GM13976 (cell line): ENCODE data around the gene NUDT13.

Experiments
- DNase-seq: peaks from one replicate; pipeline ENCODE4 v3.0.0; 2012; ENCODE audit warnings: low spot score
- in situ Hi-C: fragments of 300-500 bp; cut with MboI; formaldehyde crosslinking; loops from one replicate; pipeline ENCODE4 v1.12.0; 2022; ENCODE audit warnings: low sequenced_read_pairs, mixed read lengths, inconsistent platforms; ENCODE audit not compliant: unreplicated experiment
- TF ChIP-seq, protein P1 (sequence below): IDR thresholded peaks from 2 replicates; pipeline ENCODE4 v1.5.1; 2012; ENCODE audit warnings: borderline replicate concordance, mild to moderate bottlenecking; ENCODE audit not compliant: insufficient read depth; ENCODE audit errors: extremely low read depth, missing control alignments, control extremely low read depth

Gene NUDT13

GRCh38 chr10:73161079-73161478 is 50.8 kb downstream of the NUDT13 start:
- in situ Hi-C loops: loop anchor here (25.0 kb wide), 1 partner anchor 799 kb away; the partner anchor contains the start of gene DNAJB12
- TF ChIP-seq, protein P1, sequence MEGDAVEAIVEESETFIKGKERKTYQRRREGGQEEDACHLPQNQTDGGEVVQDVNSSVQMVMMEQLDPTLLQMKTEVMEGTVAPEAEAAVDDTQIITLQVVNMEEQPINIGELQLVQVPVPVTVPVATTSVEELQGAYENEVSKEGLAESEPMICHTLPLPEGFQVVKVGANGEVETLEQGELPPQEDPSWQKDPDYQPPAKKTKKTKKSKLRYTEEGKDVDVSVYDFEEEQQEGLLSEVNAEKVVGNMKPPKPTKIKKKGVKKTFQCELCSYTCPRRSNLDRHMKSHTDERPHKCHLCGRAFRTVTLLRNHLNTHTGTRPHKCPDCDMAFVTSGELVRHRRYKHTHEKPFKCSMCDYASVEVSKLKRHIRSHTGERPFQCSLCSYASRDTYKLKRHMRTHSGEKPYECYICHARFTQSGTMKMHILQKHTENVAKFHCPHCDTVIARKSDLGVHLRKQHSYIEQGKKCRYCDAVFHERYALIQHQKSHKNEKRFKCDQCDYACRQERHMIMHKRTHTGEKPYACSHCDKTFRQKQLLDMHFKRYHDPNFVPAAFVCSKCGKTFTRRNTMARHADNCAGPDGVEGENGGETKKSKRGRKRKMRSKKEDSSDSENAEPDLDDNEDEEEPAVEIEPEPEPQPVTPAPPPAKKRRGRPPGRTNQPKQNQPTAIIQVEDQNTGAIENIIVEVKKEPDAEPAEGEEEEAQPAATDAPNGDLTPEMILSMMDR: no peak
- DNase-seq: no peak

GRCh38 chr10:73161662-73162061 is 51.4 kb downstream of the NUDT13 start:
- in situ Hi-C loops: loop anchor here (25.0 kb wide), 1 partner anchor 799 kb away; the partner anchor contains the start of gene DNAJB12
- no peak for DNase-seq
- TF ChIP-seq, protein P1: no peak

DNA sequence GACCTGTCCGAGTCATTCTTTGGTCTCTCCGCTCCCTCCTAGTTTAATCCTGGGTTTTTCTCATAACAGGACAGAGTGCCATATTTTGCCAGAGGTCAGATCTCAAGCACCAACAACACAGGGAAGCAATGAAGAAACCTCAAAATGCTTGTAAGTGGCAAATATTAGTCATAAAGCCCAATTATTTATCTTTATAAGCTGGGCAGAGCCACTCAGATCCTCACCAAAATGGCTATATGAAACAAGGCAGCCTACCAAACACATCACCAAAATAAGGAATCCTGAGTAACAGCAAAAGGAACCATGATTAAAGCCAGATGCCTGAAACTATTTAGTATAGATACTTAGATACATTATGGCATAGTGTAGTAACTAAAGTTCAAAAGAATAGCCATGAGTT is 52.8 kb downstream of the NUDT13 start:
- no peak for DNase-seq
- in situ Hi-C loops: loop anchor here (25.0 kb wide), 1 partner anchor 801 kb away; the partner anchor contains the start of gene DNAJB12
- TF ChIP-seq, protein P1: no peak

- TF ChIP-seq, protein P1: no peak
- no peak for DNase-seq
- in situ Hi-C loops: loop anchor here (25.0 kb wide), 1 partner anchor 805 kb away; the partner anchor contains the start of gene DNAJB12
These were observed 56.7 kb downstream of the NUDT13 start for GRCh38 chr10:73166972-73167371.

DNA sequence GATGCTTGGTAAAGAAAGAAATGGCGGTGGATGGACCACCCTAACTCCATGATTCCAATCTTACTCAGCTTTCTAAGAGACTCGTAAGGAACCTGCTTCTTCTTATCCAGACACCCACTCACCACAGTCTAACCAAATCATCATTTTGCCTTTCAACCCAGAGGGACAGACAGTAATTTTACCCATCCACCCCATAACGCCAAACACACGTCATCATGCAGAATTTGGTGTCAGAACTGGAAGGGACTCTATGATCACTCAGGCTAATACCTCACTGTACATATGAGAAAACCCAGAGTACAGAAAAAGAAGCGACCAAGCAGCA is 57.2 kb downstream of the NUDT13 start:
- in situ Hi-C loops: loop anchor here (25.0 kb wide), 1 partner anchor 805 kb away; the partner anchor contains the start of gene DNAJB12
- TF ChIP-seq, protein P1: no peak
- DNase-seq: no peak

DNA sequence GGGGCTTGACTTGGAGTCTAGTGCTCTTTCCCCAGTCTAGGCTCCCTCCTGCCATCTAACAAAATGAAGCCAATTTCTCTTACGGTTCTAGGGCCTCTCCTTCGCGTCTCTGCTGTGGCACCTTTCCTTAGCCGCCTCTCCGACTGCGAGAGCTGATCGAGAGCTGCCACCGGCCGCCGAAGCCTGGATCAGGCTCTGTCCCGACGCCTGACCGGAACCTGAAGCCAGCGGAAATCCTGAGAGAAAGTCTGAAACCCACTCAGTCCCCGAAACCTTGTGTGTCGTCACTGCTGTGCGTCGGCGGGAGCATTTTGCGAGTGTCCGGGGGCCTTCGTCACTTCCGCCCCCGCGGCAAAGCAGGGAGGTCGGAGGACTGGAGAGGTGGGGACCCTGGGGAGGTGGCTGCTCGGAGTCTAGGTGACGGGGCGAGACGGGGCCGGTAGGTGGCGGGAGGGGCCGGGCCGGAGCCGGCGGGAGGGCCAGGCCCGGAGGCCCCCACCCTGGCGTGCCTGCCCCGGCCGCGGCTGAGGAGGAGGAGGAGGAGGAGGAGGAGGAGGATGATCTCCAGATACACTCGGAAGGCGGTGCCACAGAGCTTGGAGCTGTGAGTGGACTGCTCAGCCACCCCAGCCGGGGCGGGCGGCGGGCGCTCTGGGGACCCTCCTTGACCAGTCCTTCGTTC is 57.7 kb downstream of the NUDT13 start, which contains the start of the genes ECD and FAM149B1:
ECD (minus strand) TSS at position 226 of the 682 bp plus-strand sequence. CDS start 4,071 bp downstream, outside the sequence.
FAM149B1 (plus strand) TSS at position 337 of the 682 bp plus-strand sequence; CDS start at position 558, 221 bp downstream.
- in situ Hi-C loops: loop anchor here (25.0 kb wide), 1 partner anchor 806 kb away; the partner anchor contains the start of gene DNAJB12
- DNase-seq: peak; percentile 94

More for the DNA sequence above, 57.7 kb downstream of the NUDT13 start, which contains the start of the genes ECD and FAM149B1:
- TF ChIP-seq, protein P1: peak; percentile 19
